SK-N-SH (cell line): Measurements from ENCODE around the gene ZNF532. TPM values are rescaled to one million over a fixed set of nuclear protein-coding genes. Genes with fewer than 3 reads are reported as not detected.

ENCODE experiments used
- CTCF ChIA-PET: fragments of 300-600, 350-600 bp; formaldehyde crosslinking; extraction: SDS; loops from one replicate; lab custom pipeline; 2021; lab: Yijun Ruan, JAX
- POLR2A ChIA-PET: fragments of 350-600 bp; sonication (Branson Sonifier 250); formaldehyde crosslinking; extraction: SDS; loops from one replicate; lab custom pipeline; 2020; ENCODE audit warnings: antibody characterized with exemption, inconsistent platforms; lab: Yijun Ruan, JAX
- DNase-seq: peaks from one replicate; pipeline ENCODE4 v3.0.0; 2012
- H2AFZ ChIP-seq: fragments of 200-600 bp; sonication (generic); 2 replicates; pipeline ENCODE4 v1.8.1; 2016; ENCODE audit warnings: antibody characterized with exemption, mild to moderate bottlenecking, low read depth
- H3F3A ChIP-seq: fragments of 200-600 bp; sonication (generic); replicated peaks from 2 replicates; pipeline ENCODE3; 2016; ENCODE audit warnings: antibody characterized with exemption, mild to moderate bottlenecking; ENCODE audit not compliant: insufficient read depth
- H3K27ac ChIP-seq, 2 experiments: fragments of 200-500 bp in 1 of 2; fragments of 200-600 bp in 1 of 2; sonication (Bioruptor generic) in 1 of 2; sonication (generic), shearing (Covaris generic) in 1 of 2; 2 replicates each; pipeline versions ENCODE4 v1.5.1 to v1.6.1; 2014 to 2016; ENCODE audit warnings: low read depth in 2 of 2, inconsistent platforms in 1 of 2, low read length in 1 of 2, mild to moderate bottlenecking in 1 of 2, mixed read lengths in 1 of 2
- H3K27me3 ChIP-seq: fragments of 200-600 bp; sonication (generic), shearing (Covaris generic); 2 replicates; pipeline ENCODE4 v1.6.1; 2016; ENCODE audit warnings: mixed run types; ENCODE audit not compliant: insufficient read depth
- H3K36me3 ChIP-seq, 2 experiments: fragments of 200-500 bp in 1 of 2; fragments of 200-600 bp in 1 of 2; sonication (Bioruptor generic) in 1 of 2; sonication (generic) in 1 of 2; replicated peaks in 1 of 2; 2 replicates each; pipeline versions ENCODE3 to v1.5.1; 2014 to 2016; ENCODE audit warnings: low read length in 1 of 2, mild to moderate bottlenecking in 1 of 2; ENCODE audit not compliant: insufficient read depth in 2 of 2, control insufficient read depth in 1 of 2
- H3K4me1 ChIP-seq, 2 experiments: fragments of 200-500 bp in 1 of 2; fragments of 200-600 bp in 1 of 2; sonication (Bioruptor generic) in 1 of 2; sonication (generic), shearing (Covaris generic) in 1 of 2; 2 replicates each; pipeline versions ENCODE4 v1.5.1 to v1.6.1; 2014 to 2016; ENCODE audit warnings: low read depth in 1 of 2, low read length in 1 of 2, mixed run types in 1 of 2; ENCODE audit not compliant: insufficient read depth in 2 of 2, control insufficient read depth in 1 of 2
- H3K4me2 ChIP-seq: fragments of 200-600 bp; sonication (generic), shearing (Covaris generic); 2 replicates; pipeline ENCODE4 v1.6.1; 2017; ENCODE audit warnings: mixed run types
- H3K4me3 ChIP-seq, 2 experiments: fragments of 200-500 bp in 1 of 2; fragments of 200-600 bp in 1 of 2; sonication (Bioruptor generic) in 1 of 2; sonication (generic), shearing (Covaris generic) in 1 of 2; 2 replicates each; pipeline versions ENCODE4 v1.5.1 to v1.8.1; 2014 to 2016; ENCODE audit warnings: low read depth in 2 of 2, inconsistent platforms in 1 of 2, low read length in 1 of 2, mild to moderate bottlenecking in 1 of 2, mixed read lengths in 1 of 2, moderate library complexity in 1 of 2
- H3K79me2 ChIP-seq: fragments of 200-600 bp; sonication (generic); 2 replicates; pipeline ENCODE4 v1.8.1; 2017; ENCODE audit warnings: mild to moderate bottlenecking; ENCODE audit not compliant: insufficient read depth
- H3K9ac ChIP-seq: fragments of 200-600 bp; sonication (generic); 2 replicates; pipeline ENCODE4 v1.6.1; 2017; ENCODE audit warnings: mixed run types
- H3K9me2 ChIP-seq: fragments of 200-600 bp; sonication (generic); 2 replicates; pipeline ENCODE4 v1.6.1; 2017; ENCODE audit warnings: mixed run types
- H3K9me3 ChIP-seq: fragments of 200-600 bp; sonication (generic); 2 replicates; pipeline ENCODE4 v1.6.1; 2017; ENCODE audit warnings: mixed run types, mild to moderate bottlenecking, moderate library complexity
- H4K20me1 ChIP-seq: fragments of 200-600 bp; sonication (generic); 2 replicates; pipeline ENCODE4 v1.6.1; 2017; ENCODE audit warnings: mild to moderate bottlenecking, mixed run types; ENCODE audit not compliant: insufficient read depth
- ELF1 ChIP-seq: IDR thresholded peaks from 2 replicates; pipeline ENCODE4 v1.4.0; 2012
- FOSL2 ChIP-seq: IDR thresholded peaks from 2 replicates; pipeline ENCODE4 v1.4.0; 2012; ENCODE audit warnings: low read depth, mild to moderate bottlenecking, moderate library complexity, borderline replicate concordance
- FOXJ3 ChIP-seq: sonication (generic); formaldehyde crosslinking; IDR thresholded peaks from 2 replicates; pipeline ENCODE4 v1.5.1; 2020; ENCODE audit warnings: mild to moderate bottlenecking, missing genetic modification reagents
- GABPA ChIP-seq: IDR thresholded peaks from 2 replicates; pipeline ENCODE4 v1.4.0; 2012; ENCODE audit warnings: low read depth, mild to moderate bottlenecking
- POLR2AphosphoS5 ChIP-seq: IDR thresholded peaks from 2 replicates; pipeline ENCODE4 v1.6.1; 2012; ENCODE audit warnings: low read depth, low read length
- RAD21 ChIP-seq: IDR thresholded peaks from 2 replicates; pipeline ENCODE4 v1.6.1; 2012; ENCODE audit warnings: mild to moderate bottlenecking, low read length
- RXRA ChIP-seq: IDR thresholded peaks from 2 replicates; pipeline ENCODE4 v1.4.0; 2012; ENCODE audit warnings: low read depth, mild to moderate bottlenecking, borderline replicate concordance
- SIN3A ChIP-seq: IDR thresholded peaks from 2 replicates; pipeline ENCODE4 v1.6.1; 2012; ENCODE audit warnings: low read depth, mild to moderate bottlenecking, low read length, moderate library complexity, borderline replicate concordance
- SMC3 ChIP-seq: IDR thresholded peaks from 2 replicates; pipeline ENCODE4 v1.6.1; 2012; ENCODE audit warnings: low read depth, low read length, improper control_type of control experiment
- TAF1 ChIP-seq: IDR thresholded peaks from 2 replicates; pipeline ENCODE4 v1.6.1; 2012; ENCODE audit warnings: low read depth, mild to moderate bottlenecking, low read length, moderate library complexity, borderline replicate concordance
- TEAD4 ChIP-seq: IDR thresholded peaks from 2 replicates; pipeline ENCODE4 v1.4.0; 2012; ENCODE audit warnings: mild to moderate bottlenecking, borderline replicate concordance; ENCODE audit not compliant: insufficient read depth
- YY1 ChIP-seq: IDR thresholded peaks from 2 replicates; pipeline ENCODE4 v1.4.0; 2012; ENCODE audit warnings: low read depth, mild to moderate bottlenecking
- WGBS: methylation state at CpG from one replicate; pipeline ENCODE4 v1.1.6; 2017; ENCODE audit warnings: low lambda C conversion rate; 5-methylcytosine and 5-hydroxymethylcytosine counted together
- polyA plus RNA-seq, 3 experiments: library from polyadenylated mRNA; depleted of rRNA; stranded (reverse); fragments of >200 nt; gene quantifications; 2 replicates each; pipeline ENCODE4 v1.2.3, GENCODE V29; 2012
- TF ChIP-seq, protein P1 (sequence below): IDR thresholded peaks from 2 replicates; pipeline ENCODE4; 2012
- TF ChIP-seq, protein P2 (sequence below): IDR thresholded peaks from 2 replicates; pipeline ENCODE4 v1.4.0; 2012; ENCODE audit warnings: low read depth, borderline replicate concordance
- TF ChIP-seq, protein P3 (sequence below): IDR thresholded peaks from 2 replicates; pipeline ENCODE4 v1.4.0; 2012; ENCODE audit warnings: low read depth
- TF ChIP-seq, protein P4 (sequence below): IDR thresholded peaks from 2 replicates; pipeline ENCODE4 v1.4.0; 2012; ENCODE audit warnings: low read depth, borderline replicate concordance

Gene ZNF532
- polyA plus RNA-seq, 1 of the 3 experiments (the other 2 are of a cell fraction), result 34.7 TPM

DNA sequence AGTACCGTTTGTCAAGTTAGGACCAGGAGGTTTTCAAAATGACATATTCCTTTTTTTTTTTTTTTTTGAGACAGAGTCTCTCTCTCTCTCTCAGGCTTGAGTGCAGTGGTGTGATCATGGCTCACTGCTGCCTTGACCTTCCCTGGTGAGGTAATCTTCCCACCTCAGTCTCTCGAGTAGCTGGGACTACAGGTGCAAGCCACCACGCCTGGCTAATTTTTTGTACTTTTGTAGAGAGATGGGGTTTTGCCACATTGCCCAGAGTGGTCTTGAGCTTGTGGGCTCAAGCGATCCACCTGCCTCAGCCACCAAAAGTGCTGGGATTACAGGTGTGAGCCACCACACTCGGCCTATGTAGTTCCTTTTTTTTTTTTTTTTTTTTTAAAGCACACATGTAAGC is 147.1 kb downstream of the ZNF532 start (continued):
- TF ChIP-seq, protein P1, sequence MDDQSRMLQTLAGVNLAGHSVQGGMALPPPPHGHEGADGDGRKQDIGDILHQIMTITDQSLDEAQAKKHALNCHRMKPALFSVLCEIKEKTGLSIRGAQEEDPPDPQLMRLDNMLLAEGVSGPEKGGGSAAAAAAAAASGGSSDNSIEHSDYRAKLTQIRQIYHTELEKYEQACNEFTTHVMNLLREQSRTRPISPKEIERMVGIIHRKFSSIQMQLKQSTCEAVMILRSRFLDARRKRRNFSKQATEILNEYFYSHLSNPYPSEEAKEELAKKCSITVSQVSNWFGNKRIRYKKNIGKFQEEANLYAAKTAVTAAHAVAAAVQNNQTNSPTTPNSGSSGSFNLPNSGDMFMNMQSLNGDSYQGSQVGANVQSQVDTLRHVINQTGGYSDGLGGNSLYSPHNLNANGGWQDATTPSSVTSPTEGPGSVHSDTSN, result no peak
- TF ChIP-seq SIN3A, result no peak
- TF ChIP-seq GABPA, result no peak
- no peak for TF ChIP-seq SMC3
- TF ChIP-seq ELF1, result no peak
- TF ChIP-seq RXRA, result no peak
- TF ChIP-seq TEAD4, result no peak
- no peak for TF ChIP-seq POLR2AphosphoS5
- no peak for TF ChIP-seq FOSL2
- TF ChIP-seq, protein P2, sequence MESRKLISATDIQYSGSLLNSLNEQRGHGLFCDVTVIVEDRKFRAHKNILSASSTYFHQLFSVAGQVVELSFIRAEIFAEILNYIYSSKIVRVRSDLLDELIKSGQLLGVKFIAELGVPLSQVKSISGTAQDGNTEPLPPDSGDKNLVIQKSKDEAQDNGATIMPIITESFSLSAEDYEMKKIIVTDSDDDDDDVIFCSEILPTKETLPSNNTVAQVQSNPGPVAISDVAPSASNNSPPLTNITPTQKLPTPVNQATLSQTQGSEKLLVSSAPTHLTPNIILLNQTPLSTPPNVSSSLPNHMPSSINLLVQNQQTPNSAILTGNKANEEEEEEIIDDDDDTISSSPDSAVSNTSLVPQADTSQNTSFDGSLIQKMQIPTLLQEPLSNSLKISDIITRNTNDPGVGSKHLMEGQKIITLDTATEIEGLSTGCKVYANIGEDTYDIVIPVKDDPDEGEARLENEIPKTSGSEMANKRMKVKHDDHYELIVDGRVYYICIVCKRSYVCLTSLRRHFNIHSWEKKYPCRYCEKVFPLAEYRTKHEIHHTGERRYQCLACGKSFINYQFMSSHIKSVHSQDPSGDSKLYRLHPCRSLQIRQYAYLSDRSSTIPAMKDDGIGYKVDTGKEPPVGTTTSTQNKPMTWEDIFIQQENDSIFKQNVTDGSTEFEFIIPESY, result no peak
- no peak for TF ChIP-seq FOXJ3 (CRISPR knock-in tag)

DNA sequence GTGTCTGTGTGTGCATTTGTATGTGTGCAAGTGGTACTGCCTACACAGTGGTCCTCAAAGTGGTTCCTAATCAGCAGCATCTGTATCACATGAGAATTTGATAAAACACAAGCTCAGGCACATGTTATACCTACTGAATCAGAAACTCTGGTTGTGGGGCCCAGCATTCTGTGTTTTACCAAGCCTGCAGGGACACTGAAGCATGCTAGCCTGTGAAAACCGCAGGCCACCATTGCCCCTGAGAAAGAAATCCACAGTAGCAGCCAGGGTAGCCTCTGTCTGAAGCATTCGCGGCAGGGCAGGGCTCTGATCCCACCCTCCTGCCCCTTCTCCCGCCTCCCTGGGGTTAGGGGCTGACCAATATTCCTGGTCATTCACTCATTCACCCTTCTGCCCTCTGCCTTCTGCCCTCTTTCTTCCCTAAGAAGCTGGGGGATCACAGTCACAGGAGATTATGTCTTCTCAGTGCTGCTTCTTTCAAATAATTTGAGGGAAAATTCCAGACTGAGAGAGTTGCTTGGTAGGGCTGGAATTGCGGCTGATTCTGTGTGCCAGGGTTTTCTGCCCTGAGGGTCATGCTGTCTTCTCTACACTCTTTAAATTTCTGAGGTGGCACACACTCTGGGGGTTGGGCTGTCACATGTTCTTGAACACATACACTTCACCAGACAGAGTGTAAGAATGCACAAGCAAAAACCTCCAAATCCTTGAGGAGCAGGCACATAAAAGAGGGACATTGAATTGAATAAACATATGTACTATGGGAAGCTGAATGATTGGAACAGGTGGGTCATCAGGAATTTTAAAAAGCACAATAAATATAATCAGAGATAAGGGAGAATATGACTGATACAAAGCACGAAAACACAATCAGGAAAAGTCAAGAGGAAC is 148.4 kb downstream of the ZNF532 start:
- no peaks in the 10 kb centered on the region for H3K36me3 ChIP-seq
- H3K4me3 ChIP-seq, result no peak overlapping the region
- H3F3A ChIP-seq, result peaks cover 7% of the 10 kb centered on the region
- ChIA-PET CTCF (interaction anchor here (0.9 to 1.3 kb wide), 3 partner anchors 8 to 245 kb away, joined by 3 to 5 read pairs (median 4); no protein-coding TSS in a partner anchor), POLR2A (no interaction called here)
- H3K9me3 ChIP-seq, result no peaks in the 10 kb centered on the region
- no peaks in the 10 kb centered on the region for H3K79me2 ChIP-seq
- DNase-seq, result no peak
- TF ChIP-seq, protein P3, sequence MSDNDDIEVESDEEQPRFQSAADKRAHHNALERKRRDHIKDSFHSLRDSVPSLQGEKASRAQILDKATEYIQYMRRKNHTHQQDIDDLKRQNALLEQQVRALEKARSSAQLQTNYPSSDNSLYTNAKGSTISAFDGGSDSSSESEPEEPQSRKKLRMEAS, result no peak
- TF ChIP-seq TAF1 (no peak), SMC3 (no peak), RAD21 (no peak), YY1 (no peak), RXRA (no peak), POLR2AphosphoS5 (no peak), GABPA (no peak)
- TF ChIP-seq, protein P4, sequence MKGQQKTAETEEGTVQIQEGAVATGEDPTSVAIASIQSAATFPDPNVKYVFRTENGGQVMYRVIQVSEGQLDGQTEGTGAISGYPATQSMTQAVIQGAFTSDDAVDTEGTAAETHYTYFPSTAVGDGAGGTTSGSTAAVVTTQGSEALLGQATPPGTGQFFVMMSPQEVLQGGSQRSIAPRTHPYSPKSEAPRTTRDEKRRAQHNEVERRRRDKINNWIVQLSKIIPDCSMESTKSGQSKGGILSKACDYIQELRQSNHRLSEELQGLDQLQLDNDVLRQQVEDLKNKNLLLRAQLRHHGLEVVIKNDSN, result no peak
- no peaks in the 10 kb centered on the region for H4K20me1 ChIP-seq
- H3K4me1 ChIP-seq, result peaks cover 6 to 10% of the 10 kb centered on the region in 2 experiments; a peak in 3 of 4 replicates
- no peak overlapping the region for H3K4me2 ChIP-seq
- 67% methylated on average over 4 of the region's 6 CpGs for WGBS
- H3K27me3 ChIP-seq, result no peaks in the 10 kb centered on the region
- H2AFZ ChIP-seq, result peak overlapping the region; percentile 21; the same call in 1 of the 2 replicates
- no peaks in the 10 kb centered on the region for H3K9me2 ChIP-seq
- no peak overlapping the region for H3K27ac ChIP-seq
- no peak overlapping the region for H3K9ac ChIP-seq
